ENCODE results near the gene FAM9C.

- no peak for TF ChIP-seq EZH2phosphoT487 (IDR thresholded peaks at IDR 0.05; ENCODE audit: low read depth)
- TF ChIP-seq, protein P1, sequence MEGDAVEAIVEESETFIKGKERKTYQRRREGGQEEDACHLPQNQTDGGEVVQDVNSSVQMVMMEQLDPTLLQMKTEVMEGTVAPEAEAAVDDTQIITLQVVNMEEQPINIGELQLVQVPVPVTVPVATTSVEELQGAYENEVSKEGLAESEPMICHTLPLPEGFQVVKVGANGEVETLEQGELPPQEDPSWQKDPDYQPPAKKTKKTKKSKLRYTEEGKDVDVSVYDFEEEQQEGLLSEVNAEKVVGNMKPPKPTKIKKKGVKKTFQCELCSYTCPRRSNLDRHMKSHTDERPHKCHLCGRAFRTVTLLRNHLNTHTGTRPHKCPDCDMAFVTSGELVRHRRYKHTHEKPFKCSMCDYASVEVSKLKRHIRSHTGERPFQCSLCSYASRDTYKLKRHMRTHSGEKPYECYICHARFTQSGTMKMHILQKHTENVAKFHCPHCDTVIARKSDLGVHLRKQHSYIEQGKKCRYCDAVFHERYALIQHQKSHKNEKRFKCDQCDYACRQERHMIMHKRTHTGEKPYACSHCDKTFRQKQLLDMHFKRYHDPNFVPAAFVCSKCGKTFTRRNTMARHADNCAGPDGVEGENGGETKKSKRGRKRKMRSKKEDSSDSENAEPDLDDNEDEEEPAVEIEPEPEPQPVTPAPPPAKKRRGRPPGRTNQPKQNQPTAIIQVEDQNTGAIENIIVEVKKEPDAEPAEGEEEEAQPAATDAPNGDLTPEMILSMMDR (IDR thresholded peaks at IDR 0.05; ENCODE audit: low read depth, low read length), result no peak
These were observed 30.9 kb downstream of the FAM9C start for GRCh38 chrX:13013363-13014110.

Data from OCI-LY3 (cell line).